K562 (cell line): ENCODE results near the gene ICAM2. TPM values are rescaled to one million over a fixed set of nuclear protein-coding genes. Genes with fewer than 3 reads are reported as not detected.

Experiments used
- BACH1 ChIP-seq: fragments of 200-800 bp; sonication (Bioruptor generic); IDR thresholded peaks from 2 replicates; pipeline ENCODE4 v1.6.1; 2016; ENCODE audit warnings: missing genetic modification characterization, missing compliant biosample characterization
- CREB3 ChIP-seq: fragments of 450-650 bp; conservative IDR thresholded peaks from 2 replicates; pipeline ENCODE4 v1.6.1; 2016; ENCODE audit warnings: missing genetic modification characterization, low read depth, mild to moderate bottlenecking, missing compliant biosample characterization, moderate library complexity
- ETS2 ChIP-seq: IDR thresholded peaks from 2 replicates; pipeline ENCODE4 v1.6.1; 2016; ENCODE audit warnings: borderline replicate concordance, missing genetic modification characterization, mild to moderate bottlenecking, moderate library complexity, missing compliant biosample characterization; ENCODE audit not compliant: poor library complexity, severe bottlenecking
- ETV6 ChIP-seq, 3 experiments: fragments of 150-350 bp in 1 of 3; sonication (generic) in 1 of 3; formaldehyde crosslinking in 1 of 3; IDR thresholded peaks; 2 replicates each; pipeline versions ENCODE4 v1.6.1 to v1.8.0; 2014 to 2022; ENCODE audit warnings: borderline replicate concordance in 2 of 3, low read depth in 2 of 3, antibody characterized with exemption in 1 of 3, low read length in 1 of 3, mild to moderate bottlenecking in 1 of 3, missing genetic modification reagents in 1 of 3
- FOXK2 ChIP-seq, 2 experiments: fragments of 450-650 bp; IDR thresholded peaks in 1 of 2; conservative IDR thresholded peaks in 1 of 2; 2 replicates each; pipeline ENCODE4 v1.6.1; 2016; ENCODE audit warnings: low read depth in 2 of 2, mild to moderate bottlenecking in 1 of 2
- GTF2E2 ChIP-seq: fragments of 200-800 bp; sonication (Bioruptor generic); IDR thresholded peaks from 2 replicates; pipeline ENCODE4 v1.6.1; 2016; ENCODE audit warnings: missing genetic modification characterization, missing compliant biosample characterization
- HLTF ChIP-seq: fragments of 450-650 bp; IDR thresholded peaks from 2 replicates; pipeline ENCODE4 v1.6.1; 2016
- HNRNPL ChIP-seq: fragments of 200-400 bp; formaldehyde crosslinking; IDR thresholded peaks from 2 replicates; pipeline ENCODE4 v1.6.1; 2017; ENCODE audit warnings: low read depth, mild to moderate bottlenecking, low read length
- NCOA6 ChIP-seq: fragments of 450-650 bp; IDR thresholded peaks from 2 replicates; pipeline ENCODE4 v1.6.1; 2017; ENCODE audit warnings: mild to moderate bottlenecking
- NR1H2 ChIP-seq: sonication (generic); formaldehyde crosslinking; IDR thresholded peaks from 2 replicates; pipeline ENCODE4 v1.4.0; 2020; ENCODE audit warnings: mild to moderate bottlenecking, missing genetic modification reagents
- POLR2H ChIP-seq: IDR thresholded peaks from 2 replicates; pipeline ENCODE4 v1.6.1; 2016; ENCODE audit warnings: missing genetic modification characterization, low read depth, mild to moderate bottlenecking, control low read depth, missing compliant biosample characterization, moderate library complexity
- SAFB ChIP-seq: fragments of 200-400 bp; formaldehyde crosslinking; IDR thresholded peaks from 2 replicates; pipeline ENCODE4 v1.6.1; 2017; ENCODE audit warnings: low read depth, low read length, borderline replicate concordance
- SUPT5H ChIP-seq: fragments of 450-650 bp; IDR thresholded peaks from 2 replicates; pipeline ENCODE4 v1.6.1; 2016
- VEZF1 ChIP-seq: fragments of 200-800 bp; sonication (Bioruptor generic); IDR thresholded peaks from 2 replicates; pipeline ENCODE4 v1.6.1; 2017; ENCODE audit warnings: missing genetic modification characterization, missing compliant biosample characterization
- ZBTB33 ChIP-seq: sonication (generic); formaldehyde crosslinking; IDR thresholded peaks from 2 replicates; pipeline ENCODE4 v1.8.1; 2023; ENCODE audit warnings: mild to moderate bottlenecking, missing genetic modification reagents
- ZNF431 ChIP-seq: sonication (generic); formaldehyde crosslinking; IDR thresholded peaks from 2 replicates; pipeline ENCODE4 v1.8.0; 2022; ENCODE audit warnings: mild to moderate bottlenecking, missing genetic modification reagents
- ZNF589 ChIP-seq: fragments of 200-800 bp; sonication (Bioruptor generic); IDR thresholded peaks from 2 replicates; pipeline ENCODE4 v1.6.1; 2016; ENCODE audit warnings: low read depth, missing genetic modification characterization, missing compliant biosample characterization
- ZNF764 ChIP-seq: fragments of 250-450 bp; sonication (Bioruptor Pico); IDR thresholded peaks from 2 replicates; pipeline ENCODE4 v1.4.0; 2020; ENCODE audit warnings: low read depth, mild to moderate bottlenecking, moderate library complexity
- ZNF785 ChIP-seq: fragments of 250-450 bp; sonication (Bioruptor Pico); IDR thresholded peaks from 2 replicates; pipeline ENCODE4 v1.4.0; 2020; ENCODE audit warnings: mild to moderate bottlenecking
- polyA plus RNA-seq, 8 experiments: library from polyadenylated mRNA; depleted of rRNA in 4 of 8; stranded (reverse) in 5 of 8; unstranded in 3 of 8; fragments of >200 nt; fragmentation: Nextera tagmentation in 2 of 8; fragmentation: Illumina TruSeq in 1 of 8; extraction: Ambion mirVana in 2 of 8; extraction: Trizol in 1 of 8; gene quantifications; 2 replicates each; pipeline versions ENCODE4 v1.2.1 to v1.2.3, GENCODE V29; 2011 to 2014; ENCODE audit warnings: inconsistent platforms in 1 of 8, missing spikeins in 1 of 8
- total RNA-seq, 7 experiments: library from RNA; depleted of rRNA in 6 of 7; stranded (reverse); fragments of >200 nt in 6 of 7; fragmentation: Illumina TruSeq in 2 of 7; extraction: Trizol in 2 of 7; gene quantifications; 2 replicates each; pipeline versions ENCODE4 v1.2.1 to v1.2.3, GENCODE V29; 2011 to 2021; ENCODE audit warnings: low replicate concordance in 1 of 7
- TF ChIP-seq, protein P1 (sequence below): fragments of 250-450 bp; sonication (Bioruptor Pico); IDR thresholded peaks from 2 replicates; pipeline ENCODE4 v1.9.0; 2021; ENCODE audit warnings: mild to moderate bottlenecking, inconsistent platforms

The ICAM2 gene
- total and polyA plus RNA-seq, 9 of the 15 experiments (the other 6 are each of a cell fraction or from before 2014, with no cell fraction given), result 37.9 to 89.4 (median 60.6) TPM

- TF ChIP-seq VEZF1 (CRISPR knock-in tag) (peak; percentile 19; the same call in 1 of the 2 replicates), SAFB (no peak), SUPT5H (no peak), ZNF589 (CRISPR knock-in tag) (no peak), FOXK2 (conservative IDR thresholded peaks at IDR 0.05 in 1 of 2, IDR thresholded peaks at IDR 0.05 in 1 of 2; ENCODE audit: low read depth in 2 of 2) (peak in 1 of 2 experiments; percentile 13; a peak in 1 of 4 replicates), ZNF785 (CRISPR knock-in tag) (no peak), NR1H2 (CRISPR knock-in tag) (no peak), ZNF764 (CRISPR knock-in tag) (no peak), NCOA6 (no peak), GTF2E2 (tag) (no peak), ZBTB33 (CRISPR knock-in tag) (no peak), ETS2 (tag) (no peak), CREB3 (tag) (no peak), ZNF431 (CRISPR knock-in tag) (no peak), HNRNPL (no peak), ETV6 (IDR thresholded peaks at IDR 0.05; ENCODE audit: borderline replicate concordance in 1 of 2, low read depth in 2 of 2, low read length in 1 of 2) (no peak), ETV6 (CRISPR knock-in tag; IDR thresholded peaks at IDR 0.05; ENCODE audit: borderline replicate concordance) (no peak), BACH1 (tag) (no peak), HLTF (no peak), POLR2H (tag) (no peak)
- TF ChIP-seq, protein P1, sequence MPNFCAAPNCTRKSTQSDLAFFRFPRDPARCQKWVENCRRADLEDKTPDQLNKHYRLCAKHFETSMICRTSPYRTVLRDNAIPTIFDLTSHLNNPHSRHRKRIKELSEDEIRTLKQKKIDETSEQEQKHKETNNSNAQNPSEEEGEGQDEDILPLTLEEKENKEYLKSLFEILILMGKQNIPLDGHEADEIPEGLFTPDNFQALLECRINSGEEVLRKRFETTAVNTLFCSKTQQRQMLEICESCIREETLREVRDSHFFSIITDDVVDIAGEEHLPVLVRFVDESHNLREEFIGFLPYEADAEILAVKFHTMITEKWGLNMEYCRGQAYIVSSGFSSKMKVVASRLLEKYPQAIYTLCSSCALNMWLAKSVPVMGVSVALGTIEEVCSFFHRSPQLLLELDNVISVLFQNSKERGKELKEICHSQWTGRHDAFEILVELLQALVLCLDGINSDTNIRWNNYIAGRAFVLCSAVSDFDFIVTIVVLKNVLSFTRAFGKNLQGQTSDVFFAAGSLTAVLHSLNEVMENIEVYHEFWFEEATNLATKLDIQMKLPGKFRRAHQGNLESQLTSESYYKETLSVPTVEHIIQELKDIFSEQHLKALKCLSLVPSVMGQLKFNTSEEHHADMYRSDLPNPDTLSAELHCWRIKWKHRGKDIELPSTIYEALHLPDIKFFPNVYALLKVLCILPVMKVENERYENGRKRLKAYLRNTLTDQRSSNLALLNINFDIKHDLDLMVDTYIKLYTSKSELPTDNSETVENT (CRISPR knock-in tag), result no peak
Observed at GRCh38 chr17:63976702-63977101, 43.7 kb downstream of the ICAM2 start (continued).
